Sigmoid colon (tissue), 4 donors: ENCODE data around the gene PPM1L.

Experiments
- CTCF ChIP-seq, 4 experiments: fragments of 450-650 bp in 3 of 4; fragments of 200-600 bp in 1 of 4; IDR thresholded peaks; one replicate each; pipeline ENCODE4 v1.5.1; 2016 to 2019; ENCODE audit warnings: antibody characterized with exemption in 4 of 4, mild to moderate bottlenecking in 3 of 4, moderate library complexity in 2 of 4
- EP300 ChIP-seq, 4 donors: sonication (generic); formaldehyde crosslinking; IDR thresholded peaks; one replicate each; pipeline ENCODE4 v1.6.1; 2017; ENCODE audit warnings: antibody characterized with exemption in 4 of 4
- POLR2A ChIP-seq, 2 donors: fragments of 450-650 bp; IDR thresholded peaks; one replicate each; pipeline ENCODE4 v1.6.1; 2016; ENCODE audit warnings: antibody characterized with exemption in 2 of 2, mild to moderate bottlenecking in 2 of 2, moderate library complexity in 2 of 2
- POLR2AphosphoS5 ChIP-seq, 4 donors: sonication (generic); formaldehyde crosslinking; IDR thresholded peaks; one replicate each; pipeline ENCODE4 v1.6.1; 2017; ENCODE audit warnings: antibody characterized with exemption in 4 of 4

- TF ChIP-seq CTCF (IDR thresholded peaks at IDR 0.05): no peak
- TF ChIP-seq EP300 (IDR thresholded peaks at IDR 0.05): no peak
- TF ChIP-seq POLR2AphosphoS5 (IDR thresholded peaks at IDR 0.05): no peak
- TF ChIP-seq POLR2A (IDR thresholded peaks at IDR 0.05): no peak
Observed at GRCh38 chr3:161096771-161097367, 340.8 kb downstream of the PPM1L start.
